Memory B cell (primary cell): ENCODE results near the gene TIA1.
"Not testable (repeated sequence)": the region's sequence is repeated elsewhere in the genome, so short reads cannot be mapped to it uniquely, and the experiment has no call there.

Source experiments
- ATAC-seq: fragments of 150-1000 bp; cut with Tn5 transposase; 2 replicates; pipeline ENCODE4 v1.10.0; 2021; ENCODE audit warnings: low read depth, mild to moderate bottlenecking, moderate library complexity
- DNase-seq, 2 donors: peaks; one replicate each; pipeline ENCODE4 v3.0.0; 2022; ENCODE audit warnings: low spot score in 2 of 2
- H3K27ac Mint-ChIP-seq: one replicate; pipeline ENCODE4 v1.8.0; 2022; ENCODE audit warnings: mild to moderate bottlenecking, moderate library complexity, mixed read lengths
- H3K27me3 Mint-ChIP-seq: one replicate; pipeline ENCODE4 v1.8.0; 2022; ENCODE audit warnings: mixed read lengths
- H3K36me3 Mint-ChIP-seq: one replicate; pipeline ENCODE4 v1.8.0; 2022; ENCODE audit warnings: mild to moderate bottlenecking, mixed read lengths
- H3K4me1 Mint-ChIP-seq: one replicate; pipeline ENCODE4 v1.8.0; 2022; ENCODE audit warnings: mixed read lengths
- H3K4me3 Mint-ChIP-seq: one replicate; pipeline ENCODE4 v1.8.0; 2022; ENCODE audit warnings: mild to moderate bottlenecking, moderate library complexity, mixed read lengths
- H3K9me3 Mint-ChIP-seq: one replicate; pipeline ENCODE4 v1.8.0; 2022; ENCODE audit warnings: mixed read lengths

Gene TIA1

GRCh38 chr2:70248181-70248847 lies at the start of gene TIA1:
TSS of gene TIA1 (minus strand) at chr2:70248628. CDS start at chr2:70248430, 198 bp downstream.
- Mint-ChIP-seq H3K27me3 (no peaks in the 10 kb centered on the region), H3K9me3 (no peaks in the 10 kb centered on the region), H3K4me3 (peak within 1 kb of the TSS; percentile 94), H3K36me3 (no peaks in the 10 kb centered on the region), H3K27ac (peak within 1 kb of the TSS; percentile 98), H3K4me1 (peaks cover 26% of the 10 kb centered on the region)
- ATAC-seq (peak; percentile 94), DNase-seq (peak; percentile 93 to 95)

- H3K4me3 Mint-ChIP-seq, H3K27ac Mint-ChIP-seq: not testable (repeated sequence)
- H3K4me1 Mint-ChIP-seq: peaks cover 13% of the 10 kb centered on the region
Observed at GRCh38 chr2:70297828-70298227, 49.4 kb upstream of the TIA1 start.

GRCh38 chr2:70283500-70284191 lies 35.2 kb upstream of the TIA1 start:
- no peak for DNase-seq
- Mint-ChIP-seq H3K27ac (no peak overlapping the region), H3K36me3 (peaks cover 21% of the 10 kb centered on the region), H3K4me3 (no peak overlapping the region), H3K4me1 (peaks cover 7% of the 10 kb centered on the region), H3K27me3 (no peaks in the 10 kb centered on the region), H3K9me3 (no peaks in the 10 kb centered on the region)
- no peak for ATAC-seq

More at GRCh38 chr2:70297828-70298227, 49.4 kb upstream of the TIA1 start:
- ATAC-seq, H3K27me3 Mint-ChIP-seq, H3K9me3 Mint-ChIP-seq, DNase-seq: not testable (repeated sequence)
- peaks cover 15% of the 10 kb centered on the region for H3K36me3 Mint-ChIP-seq

- Mint-ChIP-seq H3K9me3 (no peaks in the 10 kb centered on the region), H3K4me3 (no peak overlapping the region), H3K36me3 (peaks cover 19% of the 10 kb centered on the region), H3K4me1 (peaks cover 7% of the 10 kb centered on the region), H3K27ac (no peak overlapping the region), H3K27me3 (no peaks in the 10 kb centered on the region)
- DNase-seq (no peak), ATAC-seq (no peak)
Observed at GRCh38 chr2:70282439-70282838, 34.0 kb upstream of the TIA1 start.

GRCh38 chr2:70280242-70280798 lies 31.9 kb upstream of the TIA1 start:
- Mint-ChIP-seq H3K36me3 (peaks cover 21% of the 10 kb centered on the region), H3K9me3 (no peaks in the 10 kb centered on the region), H3K4me3 (no peak overlapping the region), H3K27ac (peak overlapping the region; percentile 2), H3K27me3 (no peaks in the 10 kb centered on the region), H3K4me1 (peaks cover 4% of the 10 kb centered on the region)
- no peak for DNase-seq
- ATAC-seq: no peak

- Mint-ChIP-seq H3K4me3 (no peak overlapping the region), H3K27me3 (no peaks in the 10 kb centered on the region), H3K36me3 (peaks cover 25% of the 10 kb centered on the region), H3K27ac (no peak overlapping the region), H3K4me1 (peaks cover 3% of the 10 kb centered on the region), H3K9me3 (no peaks in the 10 kb centered on the region)
- DNase-seq (no peak), ATAC-seq (no peak)
Observed at GRCh38 chr2:70270323-70270722, 21.9 kb upstream of the TIA1 start.

- H3K27ac Mint-ChIP-seq, H3K27me3 Mint-ChIP-seq, H3K4me3 Mint-ChIP-seq, H3K4me1 Mint-ChIP-seq, DNase-seq, H3K9me3 Mint-ChIP-seq, ATAC-seq: not testable (repeated sequence)
- peaks cover 20% of the 10 kb centered on the region for H3K36me3 Mint-ChIP-seq
Observed at GRCh38 chr2:70269422-70270302, 21.2 kb upstream of the TIA1 start.

GRCh38 chr2:70266925-70267324 lies 18.5 kb upstream of the TIA1 start:
- peaks cover 21% of the 10 kb centered on the region for H3K36me3 Mint-ChIP-seq
- ATAC-seq, H3K4me3 Mint-ChIP-seq, H3K27ac Mint-ChIP-seq, H3K9me3 Mint-ChIP-seq, DNase-seq, H3K27me3 Mint-ChIP-seq, H3K4me1 Mint-ChIP-seq: not testable (repeated sequence)

GRCh38 chr2:70261501-70261900 lies 13.1 kb upstream of the TIA1 start:
- Mint-ChIP-seq H3K4me3 (no peak overlapping the region), H3K27me3 (no peaks in the 10 kb centered on the region), H3K9me3 (no peaks in the 10 kb centered on the region), H3K27ac (no peak overlapping the region), H3K4me1 (peaks cover 16% of the 10 kb centered on the region), H3K36me3 (peaks cover 11% of the 10 kb centered on the region)
- no peak for DNase-seq
- no peak for ATAC-seq

- DNase-seq: no peak
- Mint-ChIP-seq H3K4me3 (peak overlapping the region; percentile 92), H3K36me3 (peaks cover 3% of the 10 kb centered on the region), H3K4me1 (peaks cover 16% of the 10 kb centered on the region), H3K27me3 (no peaks in the 10 kb centered on the region), H3K27ac (no peak overlapping the region), H3K9me3 (no peaks in the 10 kb centered on the region)
- no peak for ATAC-seq
Observed at GRCh38 chr2:70258532-70258875, 10.1 kb upstream of the TIA1 start.

GRCh38 chr2:70255637-70256314 lies 7.3 kb upstream of the TIA1 start:
- Mint-ChIP-seq H3K9me3 (no peaks in the 10 kb centered on the region), H3K4me3 (no peak overlapping the region)

GRCh38 chr2:70250434-70250833 lies 2.0 kb upstream of the TIA1 start:
- Mint-ChIP-seq H3K9me3 (no peaks in the 10 kb centered on the region), H3K27me3 (no peaks in the 10 kb centered on the region), H3K27ac (no peak overlapping the region), H3K36me3 (no peaks in the 10 kb centered on the region), H3K4me3 (no peak overlapping the region), H3K4me1 (peaks cover 19% of the 10 kb centered on the region)
- DNase-seq: no peak
- ATAC-seq: no peak

More at GRCh38 chr2:70255637-70256314, 7.3 kb upstream of the TIA1 start:
- Mint-ChIP-seq H3K36me3 (no peaks in the 10 kb centered on the region), H3K27me3 (no peaks in the 10 kb centered on the region), H3K4me1 (peaks cover 10% of the 10 kb centered on the region), H3K27ac (no peak overlapping the region)
- DNase-seq: no peak
- no peak for ATAC-seq

GRCh38 chr2:70247364-70248180 lies 856 bp downstream of the TIA1 start:
- peak overlapping the region; percentile 98 for H3K27ac Mint-ChIP-seq
- peak overlapping the region; percentile 94 for H3K4me3 Mint-ChIP-seq
- H3K4me1 Mint-ChIP-seq: peaks cover 28% of the 10 kb centered on the region
- H3K27me3 Mint-ChIP-seq: no peaks in the 10 kb centered on the region
- DNase-seq (no peak), ATAC-seq (no peak)
- no peaks in the 10 kb centered on the region for H3K9me3 Mint-ChIP-seq
- H3K36me3 Mint-ChIP-seq: no peaks in the 10 kb centered on the region
